Muscle of leg (tissue), 16 donors: ENCODE results near the gene CCDC51. TPM values are rescaled to one million over a fixed set of nuclear protein-coding genes. Genes with fewer than 3 reads are reported as not detected.
"Not testable (repeated sequence)": the region's sequence is repeated elsewhere in the genome, so short reads cannot be mapped to it uniquely, and the experiment has no call there.

Experiments used
- DNase-seq: peaks from one replicate; pipeline ENCODE4 v3.0.0; 2013
- H3K27ac ChIP-seq: one replicate; pipeline ENCODE4 v1.5.1; 2013; ENCODE audit warnings: mild to moderate bottlenecking, low read length, control low read depth
- H3K27me3 ChIP-seq: one replicate; pipeline ENCODE4 v1.6.1; 2013; ENCODE audit warnings: low read length; ENCODE audit not compliant: control insufficient read depth, insufficient read depth
- H3K36me3 ChIP-seq: one replicate; pipeline ENCODE4 v1.6.1; 2013; ENCODE audit warnings: low read length; ENCODE audit not compliant: control insufficient read depth, insufficient read depth
- H3K4me1 ChIP-seq: one replicate; pipeline ENCODE4 v1.6.1; 2013; ENCODE audit warnings: low read length; ENCODE audit not compliant: control insufficient read depth, insufficient read depth
- H3K4me3 ChIP-seq: one replicate; pipeline ENCODE4 v1.5.1; 2013; ENCODE audit warnings: low read length, control low read depth
- H3K9me3 ChIP-seq: replicated peaks from 2 replicates; pipeline ENCODE4 v1.6.1; 2013; ENCODE audit warnings: low read depth, low read length; ENCODE audit not compliant: control insufficient read depth
- WGBS: methylation state at CpG from one replicate; pipeline ENCODE4 v1.1.5; 2013; ENCODE audit warnings: missing lambda C conversion rate; ENCODE audit not compliant: insufficient coverage; 5-methylcytosine and 5-hydroxymethylcytosine counted together
- long read RNA-seq, 11 donors: transcript quantifications; one replicate each; lab custom pipeline, GENCODE V29; 2026
- polyA plus RNA-seq, 8 donors: library from polyadenylated mRNA; unstranded; fragments of 120-200 nt; gene quantifications; one replicate each; pipeline versions ENCODE4 v1.2.1 to v1.2.3, GENCODE V29; 2013; ENCODE audit warnings: inconsistent platforms in 1 of 8, low replicate concordance in 1 of 8; ENCODE audit not compliant: insufficient read length in 8 of 8, insufficient read depth in 1 of 8
- total RNA-seq: library from RNA; stranded (reverse); fragments of 120-200 nt; gene quantifications from one replicate; pipeline ENCODE4 v1.2.4, GENCODE V29; 2013

The CCDC51 gene
- 12.6 TPM for total RNA-seq
- polyA plus RNA-seq: 10 to 100 TPM; 11.2 to 17.9 (median 13.3) TPM
- long read RNA-seq, donor 1, partial matches to known transcripts: 0 of 2 reads
- long read RNA-seq, donor 1, other reads (novel, unspliced or antisense): 0 of 2 reads
- long read RNA-seq, donor 2: 0 reads
- long read RNA-seq, donor 3, partial matches to known transcripts: 0 of 4 reads
- long read RNA-seq, donor 3, other reads (novel, unspliced or antisense): 0 of 4 reads
- long read RNA-seq, donor 4, partial matches to known transcripts: 0 of 1 reads
- long read RNA-seq, donor 4, other reads (novel, unspliced or antisense): 0 of 1 reads
- long read RNA-seq, donor 5, partial matches to known transcripts: 0 of 3 reads
- long read RNA-seq, donor 5, other reads (novel, unspliced or antisense): 0 of 3 reads
- long read RNA-seq, donor 6, partial matches to known transcripts: 5 of 7 reads
- long read RNA-seq, donor 6, other reads (novel, unspliced or antisense): 0 of 7 reads
- long read RNA-seq, donor 7, partial matches to known transcripts: 0 of 3 reads
- long read RNA-seq, donor 7, other reads (novel, unspliced or antisense): 0 of 3 reads
- long read RNA-seq, donor 8: 0 reads
- long read RNA-seq, donor 9, partial matches to known transcripts: 0 of 4 reads
- long read RNA-seq, donor 9, other reads (novel, unspliced or antisense): 0 of 4 reads
- long read RNA-seq, donor 10, partial matches to known transcripts: 0 of 5 reads
- long read RNA-seq, donor 10, other reads (novel, unspliced or antisense): 0 of 5 reads
- long read RNA-seq, donor 11, partial matches to known transcripts: 0 of 2 reads
- long read RNA-seq, donor 11, other reads (novel, unspliced or antisense): 0 of 2 reads

GRCh38 chr3:48439820-48440589, at the start of gene CCDC51, which contains the start of gene TMA7:
Gene CCDC51, minus strand, starts transcription at chr3:48440119. Its CDS starts 4,991 bp downstream, at chr3:48435128.
Gene TMA7, plus strand, starts transcription at chr3:48440257. Its CDS starts 40 bp downstream, at chr3:48440297.
- WGBS: under 1% methylated on average over 54 of the region's 54 CpGs
- Histone ChIP-seq H3K4me3 (peak within 1 kb of the TSS; percentile 96), H3K27me3 (no peaks in the 10 kb centered on the region), H3K27ac (peak within 1 kb of the TSS; percentile 93), H3K4me1 (peaks cover 13% of the 10 kb centered on the region), H3K9me3 (no peaks in the 10 kb centered on the region), H3K36me3 (peaks cover 23% of the 10 kb centered on the region)
- peak; percentile 98 for DNase-seq

GRCh38 chr3:48486952-48487351, 47.0 kb upstream of the CCDC51 start:
- H3K36me3 ChIP-seq: peaks cover 2% of the 10 kb centered on the region
- no peaks in the 10 kb centered on the region for H3K9me3 ChIP-seq
- H3K27me3 ChIP-seq: no peaks in the 10 kb centered on the region
- no peak overlapping the region for H3K27ac ChIP-seq
- no peak for DNase-seq
- H3K4me3 ChIP-seq: no peak overlapping the region
- WGBS: no CpG with 5 or more reads among the region's 5 CpGs
- no peaks in the 10 kb centered on the region for H3K4me1 ChIP-seq

DNA sequence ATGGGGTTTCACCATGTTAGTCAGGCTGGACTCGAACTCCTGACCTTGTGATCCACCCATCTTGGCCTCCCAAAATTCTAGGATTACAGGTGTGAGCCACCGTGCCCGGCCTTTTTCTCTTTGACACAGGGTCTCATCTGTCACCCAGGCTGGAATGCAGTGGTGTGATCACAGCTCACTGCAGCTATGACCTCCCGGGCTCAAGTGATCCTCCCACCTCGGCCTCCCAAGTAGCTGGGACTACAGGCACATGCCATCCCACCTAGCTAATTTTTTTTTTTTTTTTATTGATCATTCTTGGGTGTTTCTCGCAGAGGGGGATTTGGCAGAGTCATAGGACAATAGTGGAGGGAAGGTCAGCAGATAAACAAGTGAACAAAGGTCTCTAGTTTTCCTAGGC, 42.9 kb upstream of the CCDC51 start:
- H3K4me1 ChIP-seq, H3K4me3 ChIP-seq, H3K9me3 ChIP-seq, DNase-seq, H3K36me3 ChIP-seq, H3K27ac ChIP-seq, H3K27me3 ChIP-seq: not testable (repeated sequence)
- 100% methylated on average over 2 of the region's 6 CpGs for WGBS

DNA sequence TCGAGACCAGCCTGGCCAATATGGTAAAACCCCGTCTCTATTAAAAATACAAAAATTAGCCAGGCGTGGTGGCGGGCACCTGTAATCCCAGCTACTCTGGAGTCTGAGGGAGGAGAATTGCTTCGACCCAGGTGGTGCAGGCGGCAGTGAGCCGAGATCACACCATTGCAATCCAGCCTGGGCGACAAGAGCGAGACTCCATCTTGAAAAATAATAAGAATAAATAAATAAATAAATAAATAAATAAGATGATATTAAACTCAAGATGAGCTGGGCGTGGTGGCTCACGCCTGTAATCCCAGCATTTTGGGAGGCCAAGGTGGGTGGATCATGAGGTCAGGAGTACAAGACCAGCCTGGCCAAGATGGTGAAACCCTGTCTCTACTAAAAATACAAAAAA, 41.0 kb upstream of the CCDC51 start:
- H3K4me1 ChIP-seq, H3K9me3 ChIP-seq, H3K36me3 ChIP-seq, H3K27ac ChIP-seq, DNase-seq, H3K27me3 ChIP-seq, H3K4me3 ChIP-seq: not testable (repeated sequence)
- WGBS: no CpG with 5 or more reads among the region's 11 CpGs

DNA sequence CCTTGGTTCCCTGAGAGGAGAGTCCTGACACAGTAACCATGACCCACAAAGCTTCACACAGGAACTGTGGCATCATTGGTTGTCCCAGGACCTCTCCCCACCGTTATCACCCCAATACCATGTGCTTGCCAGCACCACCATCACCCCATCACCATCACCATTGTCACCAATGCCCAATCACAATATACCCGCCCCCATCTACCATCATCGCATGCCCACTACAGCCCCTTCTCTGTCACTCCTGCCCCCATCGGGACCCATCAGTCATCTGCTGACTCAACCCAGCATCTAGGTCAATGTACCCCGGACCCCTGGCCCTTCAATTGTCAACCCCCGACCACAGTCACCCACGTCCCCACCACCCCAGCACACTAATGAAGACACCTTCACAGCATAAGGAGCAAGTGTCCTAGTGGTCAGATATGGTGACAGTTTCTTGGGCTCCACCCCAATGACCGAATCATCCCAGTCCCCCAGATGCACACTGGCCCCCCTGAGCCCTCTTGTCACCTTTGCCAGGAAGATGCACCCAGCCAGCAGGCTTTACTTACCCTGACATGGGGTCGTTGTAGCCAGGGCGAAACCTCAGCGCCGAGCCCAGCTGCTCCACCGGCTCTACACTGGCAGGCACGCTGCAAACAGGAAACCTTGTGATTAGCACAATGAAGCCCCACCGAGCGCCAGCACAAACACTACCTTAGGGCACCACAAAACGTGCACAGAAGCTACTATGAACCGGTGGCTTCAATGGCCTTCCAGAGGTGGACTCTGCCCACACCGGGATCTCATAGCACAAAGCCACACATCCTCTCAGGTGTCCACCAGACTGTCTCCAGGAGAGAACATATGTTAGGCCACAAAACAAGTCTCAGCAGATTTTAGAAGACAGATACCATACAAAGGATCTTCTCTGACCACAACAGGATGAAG, 39.0 kb upstream of the CCDC51 start:
- 86% methylated on average over 17 of the region's 19 CpGs for WGBS
- H3K9me3 ChIP-seq: no peaks in the 10 kb centered on the region
- no peak for DNase-seq
- no peak overlapping the region for H3K4me3 ChIP-seq
- no peak overlapping the region for H3K27ac ChIP-seq
- no peaks in the 10 kb centered on the region for H3K27me3 ChIP-seq
- no peaks in the 10 kb centered on the region for H3K36me3 ChIP-seq
- no peaks in the 10 kb centered on the region for H3K4me1 ChIP-seq

- Histone ChIP-seq H3K27ac (no peak overlapping the region), H3K27me3 (no peaks in the 10 kb centered on the region), H3K36me3 (no peaks in the 10 kb centered on the region), H3K4me1 (peaks cover 7% of the 10 kb centered on the region), H3K4me3 (no peak overlapping the region), H3K9me3 (no peaks in the 10 kb centered on the region)
- no peak for DNase-seq
- WGBS: 80% methylated on average over 5 of the region's 9 CpGs
Measured at GRCh38 chr3:48477959-48478520, 38.1 kb upstream of the CCDC51 start.

- Histone ChIP-seq H3K9me3 (no peaks in the 10 kb centered on the region), H3K27ac (no peak overlapping the region), H3K4me3 (no peak overlapping the region), H3K4me1 (peaks cover 17% of the 10 kb centered on the region), H3K36me3 (no peaks in the 10 kb centered on the region), H3K27me3 (no peaks in the 10 kb centered on the region)
- WGBS: 82% methylated on average over 9 of the region's 9 CpGs
- no peak for DNase-seq
Measured at GRCh38 chr3:48476426-48477053, 36.6 kb upstream of the CCDC51 start.

DNA sequence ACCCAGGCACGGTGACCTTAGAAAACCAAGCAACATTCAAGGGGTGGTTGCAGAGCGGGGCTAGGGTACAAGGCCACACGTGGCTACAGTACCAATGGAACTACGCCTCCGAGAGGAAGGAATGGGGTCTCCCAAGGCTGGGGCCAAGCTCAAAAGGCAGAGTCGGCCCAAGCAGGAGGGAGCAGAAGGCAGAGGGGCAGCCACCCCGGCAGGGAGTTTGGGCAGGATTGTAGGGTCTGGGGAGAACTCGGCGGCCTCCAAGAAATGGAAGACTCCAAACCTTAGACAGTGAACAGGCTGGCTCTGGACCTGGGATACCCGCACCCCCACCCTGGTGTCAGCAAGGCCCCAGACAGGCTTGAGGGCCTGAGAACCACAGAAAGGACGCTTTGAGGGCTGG, 35.3 kb upstream of the CCDC51 start:
- Histone ChIP-seq H3K4me1 (peaks cover 27% of the 10 kb centered on the region), H3K9me3 (no peaks in the 10 kb centered on the region), H3K36me3 (peaks cover 2% of the 10 kb centered on the region), H3K27ac (no peak overlapping the region), H3K27me3 (no peaks in the 10 kb centered on the region), H3K4me3 (no peak overlapping the region)
- 81% methylated on average over 7 of the region's 11 CpGs for WGBS
- no peak for DNase-seq
